DMS53 (cell line): ENCODE results near the gene DMD.
"Not testable (repeated sequence)": the region's sequence is repeated elsewhere in the genome, so short reads cannot be mapped to it uniquely, and the experiment has no call there.

ENCODE experiments used
- DNase-seq: peaks from one replicate; lab custom pipeline; 2025; lab: John Stamatoyannopoulos, UW

The DMD gene

GRCh38 chrX:31591355-31591754 is 1620.0 kb downstream of the DMD start:
- no peak for DNase-seq

DNA sequence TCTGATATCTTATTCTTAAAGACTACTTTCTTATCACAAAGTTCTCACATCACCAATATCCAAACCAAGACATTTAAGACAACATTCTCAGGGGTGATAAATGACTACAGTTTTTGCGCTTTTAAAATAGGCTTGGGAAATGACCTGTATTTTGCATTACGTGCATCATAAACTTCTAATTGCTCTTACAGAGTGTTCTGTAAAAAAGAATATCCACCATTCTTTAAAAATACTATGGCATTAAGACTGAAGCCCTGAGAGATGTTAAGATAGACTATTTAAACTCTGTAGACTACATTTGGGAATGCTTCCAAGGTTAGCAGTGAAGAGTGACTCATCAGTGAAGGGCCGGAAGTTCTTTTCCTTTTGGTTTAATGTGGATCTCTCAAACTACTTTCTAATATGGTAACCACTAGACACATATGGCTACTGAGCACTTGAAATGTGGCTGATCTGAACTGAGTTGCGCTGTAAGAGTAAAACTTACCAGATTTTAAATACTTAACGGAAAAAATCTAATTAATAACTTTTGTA is 1620.7 kb downstream of the DMD start:
- peak; percentile 73 for DNase-seq

- DNase-seq, result no peak
Measured at GRCh38 chrX:31589503-31589902, 1621.8 kb downstream of the DMD start.

DNA sequence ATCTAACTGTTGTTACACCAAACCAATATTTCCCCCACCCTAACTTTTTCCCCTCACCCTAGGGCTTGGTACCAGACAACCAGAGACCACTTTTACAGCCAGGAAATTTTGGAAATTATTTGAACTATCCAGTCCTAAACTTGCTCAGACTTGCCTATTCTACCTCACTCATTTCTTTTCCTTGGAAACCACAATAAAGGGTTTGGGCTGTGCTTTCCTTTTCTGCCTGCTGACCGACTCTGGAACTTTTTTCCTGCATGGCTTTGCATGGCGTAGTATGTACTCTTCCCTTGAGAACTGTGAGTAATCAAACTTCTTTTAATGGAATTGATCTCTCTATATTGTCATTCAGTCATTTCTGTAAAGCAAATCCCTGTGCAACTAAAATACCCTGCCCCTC is 1623.0 kb downstream of the DMD start:
- DNase-seq, result no peak

- not testable (repeated sequence) for DNase-seq
Measured at GRCh38 chrX:31583892-31584291, 1627.5 kb downstream of the DMD start.

DNA sequence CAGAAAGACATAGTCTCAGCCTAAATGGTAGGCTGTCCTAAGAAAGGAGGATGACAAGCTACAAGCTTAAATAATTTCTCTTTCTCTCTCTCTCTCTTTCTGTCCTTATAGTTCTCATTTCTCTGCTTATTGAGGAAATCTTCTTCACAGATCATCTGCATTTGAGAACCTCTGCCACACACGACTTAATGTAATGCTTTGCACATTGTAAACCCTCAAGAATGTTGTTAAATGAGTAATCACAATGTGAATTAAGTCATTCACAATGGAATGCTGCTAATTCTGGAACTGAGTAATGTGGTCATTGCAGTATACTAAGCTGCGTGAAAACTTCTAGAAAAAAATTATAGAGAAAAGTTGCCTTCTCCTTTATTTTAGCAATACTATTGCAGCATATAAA is 1630.6 kb downstream of the DMD start:
- DNase-seq, result peak; percentile 25

GRCh38 chrX:31580227-31580626 is 1631.1 kb downstream of the DMD start:
- DNase-seq, result peak; percentile 64

GRCh38 chrX:31572360-31572759 is 1639.0 kb downstream of the DMD start:
- DNase-seq, result no peak

- DNase-seq, result no peak
Measured at GRCh38 chrX:31570658-31571057, 1640.7 kb downstream of the DMD start.

DNA sequence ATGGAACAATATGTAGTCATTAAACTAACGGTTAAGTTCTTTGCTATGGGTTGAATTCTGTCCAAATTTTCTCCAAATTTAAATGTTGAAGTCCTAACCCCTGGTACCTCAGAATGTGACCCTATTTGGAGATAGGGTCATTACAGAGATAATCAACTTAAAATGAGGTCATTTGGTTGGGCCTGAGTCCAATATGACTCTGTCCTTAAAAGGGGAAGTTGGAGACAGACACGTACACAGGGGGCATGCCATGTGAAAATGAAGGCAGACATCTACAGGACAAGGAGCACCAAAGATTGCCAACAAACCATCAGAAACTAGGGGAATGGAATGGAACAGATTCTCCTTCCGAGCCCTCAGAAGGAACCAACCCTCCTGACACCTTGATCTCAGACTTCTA is 1647.6 kb downstream of the DMD start:
- no peak for DNase-seq

- no peak for DNase-seq
Measured at GRCh38 chrX:31555506-31555905, 1655.8 kb downstream of the DMD start.

DNA sequence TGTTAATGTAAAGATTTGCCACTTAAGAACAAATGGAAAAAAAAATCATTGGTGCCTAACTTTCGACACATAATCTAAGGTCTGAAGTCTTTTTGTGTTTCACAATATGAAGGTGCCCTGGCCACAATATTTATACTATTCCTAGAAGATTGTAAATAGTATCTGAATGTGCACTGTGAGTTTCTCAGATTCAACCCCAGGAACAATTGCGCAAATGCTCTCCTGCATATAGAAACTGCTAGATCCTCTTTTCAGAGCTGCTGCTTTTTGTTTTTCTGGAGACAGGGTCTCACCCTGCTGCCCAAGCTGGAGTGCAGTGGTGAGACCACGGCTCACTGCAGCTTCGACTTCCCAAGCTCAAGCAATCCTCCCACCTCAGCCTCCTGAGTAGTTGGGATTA is 1659.4 kb downstream of the DMD start:
- no peak for DNase-seq

DNA sequence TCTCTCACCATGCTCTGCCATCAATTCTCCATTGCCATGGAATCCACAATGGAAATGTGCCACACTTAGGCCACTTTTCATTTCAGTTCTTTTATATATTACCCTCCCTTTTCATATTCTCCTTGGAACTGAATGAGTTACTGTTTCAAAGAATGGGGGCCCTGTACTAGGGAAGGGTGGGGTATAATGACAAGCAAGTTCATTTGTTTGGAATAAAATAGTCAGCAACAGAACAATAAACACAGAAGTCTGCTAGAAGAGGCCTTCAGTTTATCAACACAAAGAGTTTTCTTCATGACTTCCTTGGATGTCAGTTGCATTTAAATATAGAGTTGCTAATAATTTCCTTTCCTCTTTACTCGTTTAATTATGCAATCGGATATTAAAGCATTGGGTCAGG is 1661.2 kb downstream of the DMD start:
- DNase-seq, result no peak

GRCh38 chrX:31547816-31548215 is 1663.5 kb downstream of the DMD start:
- no peak for DNase-seq

- no peak for DNase-seq
Measured at GRCh38 chrX:31547416-31547815, 1663.9 kb downstream of the DMD start.

GRCh38 chrX:31546126-31546525 is 1665.2 kb downstream of the DMD start:
- no peak for DNase-seq

DNA sequence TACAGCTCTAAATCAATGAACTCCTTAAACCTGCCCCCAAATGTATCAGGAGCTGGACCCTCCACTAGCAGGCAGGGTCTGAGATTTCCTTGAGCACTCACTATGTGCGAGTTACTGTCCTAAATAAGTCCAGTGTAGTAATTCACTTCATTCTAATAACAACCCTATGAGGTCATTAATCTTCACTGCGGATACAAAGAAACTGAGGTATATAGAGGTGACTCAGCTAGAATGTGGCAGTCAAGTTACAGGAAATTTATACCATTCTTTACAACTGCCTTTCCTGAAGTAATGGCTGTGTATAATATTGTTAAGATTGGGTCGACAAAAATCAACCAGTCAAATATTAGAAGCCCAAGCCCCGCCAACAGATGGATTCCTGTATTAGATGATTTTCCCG is 1665.6 kb downstream of the DMD start:
- no peak for DNase-seq

DNA sequence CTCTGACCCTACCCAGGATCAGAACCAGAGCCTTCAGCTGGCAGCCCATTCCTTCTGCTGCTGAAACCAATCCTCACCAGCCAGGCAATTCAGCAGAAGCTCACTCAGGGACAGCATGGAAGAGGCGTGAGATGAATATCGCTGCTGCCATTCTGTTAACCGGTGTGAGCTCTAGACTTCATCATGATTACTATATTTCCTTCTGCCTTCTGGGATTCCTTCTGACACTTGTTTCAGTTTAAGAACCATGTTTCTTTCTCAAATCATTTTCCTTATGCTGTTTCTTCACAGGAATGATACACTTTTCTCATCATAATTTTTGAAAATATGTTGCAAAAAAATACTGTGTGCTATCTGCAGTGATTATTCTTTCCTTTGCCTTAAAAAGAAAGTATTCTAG is 1666.2 kb downstream of the DMD start:
- no peak for DNase-seq

DNA sequence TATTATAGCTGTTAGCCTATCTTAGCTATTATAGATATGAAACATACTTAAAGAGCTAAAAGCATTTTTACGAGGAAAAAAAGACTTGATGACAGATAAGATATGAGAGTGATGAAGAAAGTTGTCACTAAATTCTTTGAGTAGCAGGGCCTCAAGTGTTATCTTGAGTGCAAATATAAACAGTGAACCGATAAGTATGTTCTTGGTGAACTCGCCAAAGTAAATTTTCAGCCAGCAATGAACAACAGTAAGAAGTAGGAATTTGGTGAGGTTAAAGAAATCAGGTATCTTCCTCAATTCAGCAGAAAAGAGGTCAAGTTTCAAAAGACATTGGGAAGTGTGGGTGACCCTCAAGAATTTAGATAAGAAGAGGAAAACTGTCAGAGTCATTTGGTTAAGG is 1667.7 kb downstream of the DMD start:
- no peak for DNase-seq

DNA sequence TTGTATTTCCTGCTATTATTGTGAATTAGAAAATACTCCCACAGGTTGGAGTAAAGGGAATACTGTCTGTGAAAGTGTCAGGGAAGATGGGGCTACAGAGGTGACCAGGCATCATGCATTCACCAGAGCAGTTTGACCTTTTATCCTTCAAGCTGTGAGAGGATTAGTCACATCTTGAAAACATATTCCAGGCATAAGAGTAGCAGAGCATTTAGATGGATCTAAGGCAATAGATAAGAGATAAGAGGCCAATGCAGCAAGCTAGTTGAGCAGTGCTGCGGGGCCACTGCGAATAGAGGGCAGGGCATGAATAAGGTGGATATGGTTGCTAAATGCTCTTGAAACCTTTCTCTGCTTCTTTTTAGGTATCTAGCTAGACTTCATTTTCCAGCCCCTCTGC is 1668.8 kb downstream of the DMD start:
- no peak for DNase-seq

GRCh38 chrX:31540313-31540712 is 1671.0 kb downstream of the DMD start:
- DNase-seq, result no peak

- no peak for DNase-seq
Measured at GRCh38 chrX:31527455-31528126, 1683.8 kb downstream of the DMD start.

- DNase-seq, result no peak
Measured at GRCh38 chrX:31523884-31524536, 1687.3 kb downstream of the DMD start.

- no peak for DNase-seq
Measured at GRCh38 chrX:31522760-31523159, 1688.6 kb downstream of the DMD start.
